Sigmoid colon (tissue), 7 donors: ENCODE measurements around the gene CASKIN2. TPM values are rescaled to one million over a fixed set of nuclear protein-coding genes. Genes with fewer than 3 reads are reported as not detected.
"Not testable (repeated sequence)": the region's sequence is repeated elsewhere in the genome, so short reads cannot be mapped to it uniquely, and the experiment has no call there.

Source experiments
- DNase-seq: peaks from one replicate; pipeline ENCODE4 v3.0.0-alpha.2; 2019
- H3K27ac ChIP-seq, 4 donors: fragments of 200-600 bp; sonication (generic); one replicate each; pipeline ENCODE4 v1.5.1; 2016 to 2019; ENCODE audit warnings: mild to moderate bottlenecking in 1 of 4
- H3K27me3 ChIP-seq, 3 donors: fragments of 200-600 bp; sonication (generic); one replicate each; pipeline ENCODE4 v1.5.1; 2019; ENCODE audit warnings: mild to moderate bottlenecking in 1 of 3
- H3K36me3 ChIP-seq, 4 donors: fragments of 200-600 bp; sonication (generic); one replicate each; pipeline ENCODE4 v1.5.1; 2016 to 2019
- H3K4me1 ChIP-seq, 4 donors: fragments of 200-600 bp; sonication (generic); one replicate each; pipeline ENCODE4 v1.5.1; 2017 to 2019
- H3K4me3 ChIP-seq, 4 donors: fragments of 200-600 bp; sonication (generic); one replicate each; pipeline ENCODE4 v1.5.1; 2017 to 2019; ENCODE audit warnings: mild to moderate bottlenecking in 2 of 4, moderate library complexity in 1 of 4
- H3K9me3 ChIP-seq, 4 donors: fragments of 200-600 bp in 3 of 4; sonication (generic) in 3 of 4; one replicate each; pipeline versions ENCODE4 v1.5.1 to v1.6.1; 2013 to 2019
- EP300 ChIP-seq, 4 donors: sonication (generic); formaldehyde crosslinking; IDR thresholded peaks; one replicate each; pipeline ENCODE4 v1.6.1; 2017; ENCODE audit warnings: antibody characterized with exemption in 4 of 4
- POLR2A ChIP-seq, 2 donors: fragments of 450-650 bp; IDR thresholded peaks; one replicate each; pipeline ENCODE4 v1.6.1; 2016; ENCODE audit warnings: antibody characterized with exemption in 2 of 2, mild to moderate bottlenecking in 2 of 2, moderate library complexity in 2 of 2
- POLR2AphosphoS5 ChIP-seq, 4 donors: sonication (generic); formaldehyde crosslinking; IDR thresholded peaks; one replicate each; pipeline ENCODE4 v1.6.1; 2017; ENCODE audit warnings: antibody characterized with exemption in 4 of 4
- WGBS, 2 donors: extraction: QIAGEN DNeasy Blood & Tissue Kit; methylation state at CpG; one replicate each; pipeline ENCODE4 v1.1.7; 2013; 5-methylcytosine and 5-hydroxymethylcytosine counted together
- intact Hi-C: fragments of 100-400 bp; cut with DNase I; formaldehyde crosslinking; loops from one replicate; pipeline ENCODE4 v1.15.1; 2023
- polyA plus RNA-seq, 3 donors: library from polyadenylated mRNA; stranded (reverse); fragments of 200-250 nt; gene quantifications; one replicate each; pipeline ENCODE4 v1.2.3, GENCODE V29; 2013
- total RNA-seq, 4 donors: library from RNA; depleted of rRNA; stranded (reverse); fragments of >200 nt; gene quantifications; one replicate each; pipeline ENCODE4 v1.1.0, GENCODE V29; 2016
- TF ChIP-seq, protein P1 (sequence below), 4 experiments: fragments of 450-650 bp in 3 of 4; fragments of 200-600 bp in 1 of 4; IDR thresholded peaks; one replicate each; pipeline ENCODE4 v1.5.1; 2016 to 2019; ENCODE audit warnings: antibody characterized with exemption in 4 of 4, mild to moderate bottlenecking in 3 of 4, moderate library complexity in 2 of 4
- donor health status: healthy with polysubstance abuse.
- donor health status: Bipolar disorder and iron deficiency.
- donor health status: healthy.

Gene CASKIN2
- total and polyA plus RNA-seq, 7 donors = 4.8 to 14.7 (median 10.2) TPM

GRCh38 chr17:75478508-75478907 is 36.8 kb downstream of the CASKIN2 start:
- WGBS, 2 donors = 90 to 92% methylated on average over 7 of the region's 7 CpGs
- Histone ChIP-seq H3K4me1 (peaks cover 0 to 33% (median 30%) of the 10 kb centered on the region in 4 donors), H3K4me3 (no peak overlapping the region), H3K36me3 (peaks cover 0 to 2% (median 0%) of the 10 kb centered on the region in 4 donors), H3K9me3 (no peaks in the 10 kb centered on the region), H3K27me3 (no peaks in the 10 kb centered on the region), H3K27ac (peak overlapping the region in 1 of 4 donors; percentile 20)
- no peak for DNase-seq
- TF ChIP-seq POLR2AphosphoS5 (IDR thresholded peaks at IDR 0.05) = no peak
- TF ChIP-seq, protein P1, sequence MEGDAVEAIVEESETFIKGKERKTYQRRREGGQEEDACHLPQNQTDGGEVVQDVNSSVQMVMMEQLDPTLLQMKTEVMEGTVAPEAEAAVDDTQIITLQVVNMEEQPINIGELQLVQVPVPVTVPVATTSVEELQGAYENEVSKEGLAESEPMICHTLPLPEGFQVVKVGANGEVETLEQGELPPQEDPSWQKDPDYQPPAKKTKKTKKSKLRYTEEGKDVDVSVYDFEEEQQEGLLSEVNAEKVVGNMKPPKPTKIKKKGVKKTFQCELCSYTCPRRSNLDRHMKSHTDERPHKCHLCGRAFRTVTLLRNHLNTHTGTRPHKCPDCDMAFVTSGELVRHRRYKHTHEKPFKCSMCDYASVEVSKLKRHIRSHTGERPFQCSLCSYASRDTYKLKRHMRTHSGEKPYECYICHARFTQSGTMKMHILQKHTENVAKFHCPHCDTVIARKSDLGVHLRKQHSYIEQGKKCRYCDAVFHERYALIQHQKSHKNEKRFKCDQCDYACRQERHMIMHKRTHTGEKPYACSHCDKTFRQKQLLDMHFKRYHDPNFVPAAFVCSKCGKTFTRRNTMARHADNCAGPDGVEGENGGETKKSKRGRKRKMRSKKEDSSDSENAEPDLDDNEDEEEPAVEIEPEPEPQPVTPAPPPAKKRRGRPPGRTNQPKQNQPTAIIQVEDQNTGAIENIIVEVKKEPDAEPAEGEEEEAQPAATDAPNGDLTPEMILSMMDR (IDR thresholded peaks at IDR 0.05) = no peak
- intact Hi-C loops = loop anchor here (5.0 kb wide), 1 partner anchor 34 kb away; no protein-coding TSS in a partner anchor

DNA sequence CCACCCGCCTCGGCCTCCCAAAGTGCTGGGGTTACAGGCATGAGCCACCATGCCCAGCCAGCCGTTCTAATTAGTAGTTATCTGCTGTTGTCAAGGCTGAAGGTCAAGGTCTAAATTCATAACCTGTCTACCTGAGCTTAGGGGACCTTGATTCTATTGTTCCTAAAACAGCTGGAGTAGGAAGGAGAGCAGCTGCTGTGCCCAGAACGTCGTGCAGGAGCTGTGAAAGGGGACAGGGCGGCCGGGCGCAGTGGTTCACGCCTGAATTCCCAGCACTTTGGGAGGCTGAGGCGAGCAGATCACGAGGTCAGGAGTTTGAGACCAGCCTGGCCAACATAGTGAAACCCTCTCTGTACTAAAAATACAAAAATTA is 37.9 kb downstream of the CASKIN2 start:
- Histone ChIP-seq H3K36me3 (peaks cover 0 to 12% (median 2%) of the 10 kb centered on the region in 4 donors), H3K4me1 (peaks cover 0 to 33% (median 30%) of the 10 kb centered on the region in 4 donors), H3K27ac (peak overlapping the region; percentile 71 to 78 (median 74))
- H3K9me3 ChIP-seq, H3K27me3 ChIP-seq, H3K4me3 ChIP-seq, DNase-seq: not testable (repeated sequence)
- 77 to 91% methylated on average over 11 of the region's 11 CpGs for WGBS, 2 donors
- intact Hi-C loops = loop anchor here (5.0 kb wide), 1 partner anchor 35 kb away; no protein-coding TSS in a partner anchor

DNA sequence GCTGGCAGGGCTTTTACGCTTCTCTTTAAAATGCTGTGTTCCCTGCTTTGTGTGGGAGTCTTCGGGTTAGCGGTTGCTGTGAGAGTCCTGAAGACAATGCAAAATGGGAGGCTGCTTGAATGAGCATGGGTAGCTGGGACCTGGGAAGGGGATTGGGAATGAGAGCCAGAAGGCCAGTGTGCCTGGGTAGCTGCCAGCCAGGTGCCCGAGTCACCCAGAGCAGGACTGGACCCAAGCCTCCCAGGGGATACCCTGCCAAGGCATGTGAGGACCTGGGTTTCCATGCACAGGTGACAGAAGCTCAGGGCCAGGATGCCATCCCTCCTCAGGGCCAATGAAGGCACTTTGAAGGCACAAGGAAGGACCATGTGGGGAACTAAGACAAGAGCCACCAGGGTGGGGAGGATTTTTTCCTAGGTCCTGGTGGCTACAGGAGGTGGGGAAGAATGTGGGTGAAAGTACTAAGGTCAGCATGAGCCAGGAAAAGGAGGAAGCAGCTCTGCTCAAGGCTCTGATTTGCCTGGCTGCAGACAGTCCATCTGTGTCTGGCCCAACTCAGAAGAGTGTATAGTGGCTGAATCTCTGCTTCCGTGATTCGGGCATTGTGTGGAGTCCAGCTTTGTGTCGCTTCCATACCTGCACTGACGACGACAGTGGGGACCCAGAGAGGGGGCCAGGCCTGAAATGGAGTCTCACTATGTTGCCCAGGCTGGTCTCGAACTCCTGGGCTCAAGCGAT is 38.4 kb downstream of the CASKIN2 start:
- 78 to 79% methylated on average over 11 of the region's 11 CpGs for WGBS, 2 donors
- no peak for DNase-seq
- intact Hi-C loops = loop anchor here (5.0 kb wide), 1 partner anchor 35 kb away; no protein-coding TSS in a partner anchor
- Histone ChIP-seq H3K4me3 (peak overlapping the region in 2 of 4 donors; percentile 4 to 8), H3K9me3 (no peaks in the 10 kb centered on the region), H3K36me3 (peaks cover 2 to 18% (median 6%) of the 10 kb centered on the region in 4 donors), H3K27ac (peak overlapping the region; percentile 71 to 78 (median 74)), H3K27me3 (no peaks in the 10 kb centered on the region), H3K4me1 (peaks cover 0 to 33% (median 30%) of the 10 kb centered on the region in 4 donors)
- TF ChIP-seq POLR2AphosphoS5 (IDR thresholded peaks at IDR 0.05) = no peak

- TF ChIP-seq POLR2A (IDR thresholded peaks at IDR 0.05) (no peak), EP300 (IDR thresholded peaks at IDR 0.05) (no peak), POLR2AphosphoS5 (IDR thresholded peaks at IDR 0.05) (no peak)
- TF ChIP-seq, protein P1 (IDR thresholded peaks at IDR 0.05) = no peak
- Histone ChIP-seq H3K27ac (peak overlapping the region; percentile 71 to 78 (median 74)), H3K4me1 (peaks cover 0 to 33% (median 30%) of the 10 kb centered on the region in 4 donors), H3K36me3 (peaks cover 3 to 19% (median 9%) of the 10 kb centered on the region in 4 donors), H3K27me3 (no peaks in the 10 kb centered on the region), H3K4me3 (peak overlapping the region in 2 of 4 donors; percentile 4 to 8), H3K9me3 (no peaks in the 10 kb centered on the region)
- no peak for DNase-seq
- intact Hi-C loops = loop anchor here (5.0 kb wide), 1 partner anchor 36 kb away; no protein-coding TSS in a partner anchor
- 67 to 87% methylated on average over 8 of the region's 8 CpGs for WGBS, 2 donors
Observed at GRCh38 chr17:75476271-75476671, 39.1 kb downstream of the CASKIN2 start.

GRCh38 chr17:75475851-75476250 is 39.5 kb downstream of the CASKIN2 start:
- TF ChIP-seq, protein P1 (IDR thresholded peaks at IDR 0.05) = no peak
- TF ChIP-seq POLR2A (IDR thresholded peaks at IDR 0.05) = no peak
- no peak for TF ChIP-seq POLR2AphosphoS5 (IDR thresholded peaks at IDR 0.05)
- no peak for TF ChIP-seq EP300 (IDR thresholded peaks at IDR 0.05)
- WGBS, 2 donors = 73 to 86% methylated on average over 3 of the region's 3 CpGs
- H3K9me3 ChIP-seq = no peaks in the 10 kb centered on the region
- H3K27ac ChIP-seq = peak overlapping the region; percentile 71 to 78 (median 74)
- H3K4me1 ChIP-seq = peaks cover 0 to 33% (median 30%) of the 10 kb centered on the region in 4 donors
- no peaks in the 10 kb centered on the region for H3K27me3 ChIP-seq
- intact Hi-C loops = loop anchor here (5.0 kb wide), 1 partner anchor 36 kb away; no protein-coding TSS in a partner anchor
- peaks cover 3 to 19% (median 9%) of the 10 kb centered on the region in 4 donors for H3K36me3 ChIP-seq
- H3K4me3 ChIP-seq = peak overlapping the region in 1 of 4 donors; percentile 4
- DNase-seq = no peak
